GM11168 (cell line): ENCODE results near the gene TRIM73.
"Not testable (repeated sequence)": the region's sequence is repeated elsewhere in the genome, so short reads cannot be mapped to it uniquely, and the experiment has no call there.

ENCODE experiments used
- in situ Hi-C: fragments of 300-500 bp; cut with MboI; formaldehyde crosslinking; loops from one replicate; pipeline ENCODE4 v1.12.0; 2022; ENCODE audit warnings: low sequenced_read_pairs; ENCODE audit not compliant: unreplicated experiment

Gene TRIM73

DNA sequence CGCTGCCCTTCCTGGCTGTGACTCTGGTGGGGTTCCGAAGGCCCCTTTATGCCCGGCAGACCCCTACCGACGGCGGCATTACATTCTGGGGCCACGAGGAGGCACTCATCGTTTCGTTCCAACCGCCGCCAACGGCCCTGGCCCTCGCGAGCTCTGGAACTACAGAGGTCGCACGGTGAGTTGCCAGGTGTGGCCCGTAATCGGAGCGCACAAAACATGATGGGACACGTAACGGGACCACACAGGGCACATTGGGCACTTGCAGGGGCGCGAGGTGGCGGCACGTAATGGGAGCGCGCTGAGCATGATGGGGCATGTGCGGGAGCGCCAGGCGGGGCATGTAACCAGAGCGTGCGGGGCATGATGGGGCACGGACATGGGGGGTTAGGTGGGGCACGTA, at the start of gene TRIM73:
TRIM73 (plus strand) TSS at position 301 of the 400 bp plus-strand sequence. CDS start 3,305 bp downstream, outside the sequence.
- in situ Hi-C loops = not testable (repeated sequence)

DNA sequence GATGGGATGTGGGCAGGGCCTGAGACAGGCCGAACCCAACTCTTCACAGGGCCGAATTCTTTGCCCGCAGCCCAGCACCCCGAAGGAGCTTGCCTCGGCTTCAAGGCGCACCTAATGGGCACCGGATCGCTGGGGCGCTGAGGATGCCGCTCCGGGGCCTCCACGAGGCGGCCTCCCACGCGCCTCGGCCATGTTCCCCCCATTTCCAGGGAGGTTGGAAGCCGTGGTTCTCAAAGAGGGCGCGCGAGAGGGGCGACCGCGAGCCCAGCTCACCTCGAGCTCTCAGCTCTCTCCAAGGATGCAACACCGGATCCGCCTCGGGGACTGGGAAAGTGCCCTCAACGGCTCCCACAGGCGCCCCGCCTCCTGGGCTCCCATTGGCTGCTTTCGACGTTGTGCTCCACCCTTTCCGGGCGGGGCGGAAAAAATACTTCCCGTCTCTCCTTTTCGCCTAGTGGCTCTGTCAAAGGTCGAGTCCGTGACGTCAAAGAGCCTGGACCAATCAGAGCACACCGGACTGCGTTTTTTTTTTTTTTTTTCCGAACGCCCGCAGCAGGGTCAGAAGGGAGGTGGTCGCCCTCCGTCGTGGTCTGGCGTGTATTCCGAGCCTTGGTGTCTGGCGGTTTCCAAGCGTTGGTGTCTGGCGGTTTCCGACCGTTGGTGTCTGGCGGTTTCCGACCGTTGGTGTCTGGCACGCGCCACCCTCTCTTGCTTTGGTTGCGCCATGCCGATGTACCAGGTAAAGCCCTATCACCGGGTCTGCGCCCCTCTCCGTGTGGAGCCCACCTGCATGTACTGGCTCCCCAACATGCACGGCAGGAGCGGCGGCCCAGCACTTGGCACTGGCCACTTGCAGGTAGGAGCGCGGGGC, 36.5 kb upstream of the TRIM73 start:
- in situ Hi-C loops = not testable (repeated sequence)

DNA sequence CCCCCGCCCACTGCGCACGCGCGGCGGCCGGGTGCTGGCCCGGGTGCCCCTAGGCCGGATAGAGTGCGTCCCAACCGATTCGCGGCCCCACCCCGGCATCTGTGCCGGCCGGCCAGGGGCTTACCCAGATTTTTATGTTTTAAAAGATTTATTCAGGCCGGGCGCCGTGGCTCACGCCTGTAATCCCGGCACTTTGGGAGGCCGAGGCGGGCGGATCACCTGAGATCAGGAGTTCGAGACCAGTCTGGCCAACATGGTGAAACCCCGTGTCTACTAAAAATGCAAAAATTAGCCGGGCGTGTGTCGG, 35.9 kb upstream of the TRIM73 start:
- in situ Hi-C loops = not testable (repeated sequence)

DNA sequence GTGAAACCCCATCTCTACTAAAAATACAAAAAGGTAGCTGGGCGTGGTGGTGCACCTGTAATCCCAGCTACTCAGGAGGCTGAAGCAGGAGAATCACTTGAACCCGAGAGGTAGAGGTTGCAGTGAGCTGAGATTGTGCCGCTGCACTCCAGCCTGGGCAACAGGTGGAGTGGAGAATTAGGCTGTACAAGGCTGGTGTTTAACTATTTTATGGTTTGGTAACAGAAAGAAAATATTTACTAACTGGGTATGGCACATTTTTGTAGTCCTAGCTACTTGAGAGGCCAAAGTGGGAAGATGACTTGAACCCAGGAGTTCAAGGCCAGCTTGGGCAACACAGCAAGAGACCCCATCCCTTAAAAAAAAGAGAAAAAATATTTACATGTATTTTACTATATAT, 31.4 kb upstream of the TRIM73 start:
- in situ Hi-C loops = not testable (repeated sequence)

DNA sequence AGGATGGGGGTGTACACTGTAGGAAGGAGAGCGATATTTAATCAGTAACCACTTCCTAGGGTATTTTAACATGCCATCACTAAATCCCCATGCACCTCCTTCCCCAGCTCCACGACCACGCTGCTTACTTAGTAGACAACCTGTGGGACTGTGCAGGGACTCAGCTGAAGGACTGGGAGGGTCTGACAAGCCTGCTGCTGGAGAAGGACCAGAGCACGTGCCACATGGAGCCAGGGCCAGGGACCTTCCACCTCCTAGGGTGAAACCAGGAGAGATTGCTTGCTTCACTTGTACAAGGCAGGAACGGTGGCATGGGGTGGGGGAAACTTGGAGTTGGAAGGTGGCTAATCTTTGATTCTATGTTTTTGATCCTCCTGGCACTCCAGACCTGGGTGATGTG, 28.8 kb upstream of the TRIM73 start:
- in situ Hi-C loops = not testable (repeated sequence)

DNA sequence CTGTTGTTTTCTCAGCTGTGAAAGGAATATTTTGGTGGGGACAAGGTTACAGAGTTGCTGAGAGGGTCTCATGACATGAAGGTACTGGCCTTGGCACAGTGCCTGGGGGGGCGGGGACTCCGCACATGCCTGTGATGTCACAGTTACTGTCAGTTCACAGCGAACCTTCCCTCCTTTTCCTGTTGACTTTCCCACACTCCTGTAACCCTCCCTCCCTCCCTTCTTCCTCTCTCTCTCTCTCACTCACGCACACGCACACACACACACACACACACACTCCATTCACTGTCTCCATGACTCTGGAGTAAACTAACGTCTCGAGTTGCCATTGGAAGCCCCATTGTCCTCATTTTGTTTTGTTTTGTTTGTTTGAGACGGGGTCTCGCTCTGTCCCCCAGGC, 28.1 kb upstream of the TRIM73 start:
- in situ Hi-C loops = not testable (repeated sequence)

DNA sequence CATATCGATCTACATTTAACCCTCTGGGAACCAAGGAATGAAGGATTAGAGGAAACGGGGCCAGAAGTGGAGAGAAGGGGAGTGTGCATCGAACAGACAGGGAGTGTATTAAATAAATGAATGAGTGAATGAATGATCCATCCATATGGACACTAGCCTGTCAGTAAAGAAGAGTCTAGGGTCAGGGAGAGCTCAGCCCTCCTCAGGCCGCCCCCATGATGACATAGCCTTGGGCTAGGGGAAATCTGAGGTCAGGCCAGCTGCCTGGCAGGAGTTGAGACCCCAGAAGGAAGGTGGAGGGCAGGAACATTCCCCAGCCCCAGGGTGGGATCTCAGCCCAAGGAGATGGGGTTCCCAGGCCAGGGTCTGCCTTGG, 21.3 kb upstream of the TRIM73 start:
- in situ Hi-C loops = not testable (repeated sequence)

DNA sequence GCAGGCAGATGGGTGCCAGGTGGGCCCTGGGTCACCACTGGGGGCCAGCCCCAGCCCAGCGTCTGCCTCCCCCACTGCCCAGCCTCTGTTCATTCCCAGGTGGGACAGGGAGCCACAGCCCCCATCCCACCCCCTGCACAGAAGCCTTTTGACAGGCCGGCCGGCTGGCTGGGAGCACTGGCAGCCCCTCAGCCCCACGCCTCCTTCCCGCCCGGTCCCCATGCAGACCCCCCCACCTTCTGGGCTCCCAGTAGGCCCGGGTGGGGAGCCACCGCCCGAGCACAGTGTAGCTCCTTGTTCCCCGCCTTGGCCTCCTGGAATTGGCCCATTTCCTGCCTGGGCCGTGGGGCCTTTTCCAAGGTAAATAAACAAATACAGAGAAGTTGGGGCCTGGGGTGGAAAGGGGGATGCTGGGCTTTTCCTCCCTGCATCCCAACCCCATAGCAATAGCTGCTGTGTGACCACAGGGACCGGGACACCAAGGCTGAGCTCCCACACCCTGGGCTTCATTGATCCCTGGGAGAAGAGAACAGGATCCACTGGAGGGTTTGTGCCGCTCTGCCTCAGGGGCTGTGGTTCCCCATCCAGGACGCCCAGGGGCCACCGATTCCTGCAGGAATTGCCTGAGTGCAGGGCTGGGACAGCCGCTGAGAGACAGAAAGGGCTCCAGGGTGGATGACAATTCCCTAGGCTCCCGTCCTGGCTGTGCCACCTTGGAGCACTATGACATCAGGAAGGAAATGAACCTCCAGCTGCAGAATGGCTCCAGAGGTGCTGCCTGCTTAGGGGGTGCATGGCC, 20.7 kb upstream of the TRIM73 start:
- in situ Hi-C loops = not testable (repeated sequence)

DNA sequence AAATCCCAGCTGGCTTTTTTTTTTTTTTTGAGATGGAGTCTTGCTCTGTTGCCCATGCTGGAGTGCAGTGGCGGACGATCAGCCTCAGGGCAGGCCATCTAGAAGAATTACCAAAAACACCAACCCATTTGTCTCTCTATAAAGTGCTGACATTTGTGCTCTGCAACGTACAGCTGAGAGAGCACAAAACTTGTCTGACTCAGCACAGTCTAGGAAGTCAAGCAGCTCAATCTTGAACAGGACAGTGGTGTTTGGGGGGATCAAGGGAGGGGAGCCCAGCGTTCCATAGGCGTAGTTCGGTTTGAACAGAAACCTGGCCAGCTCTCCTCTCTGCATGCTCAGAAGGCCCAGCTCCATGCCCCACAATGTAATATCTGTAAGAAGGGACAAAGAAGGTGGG, 2.2 kb upstream of the TRIM73 start:
- in situ Hi-C loops = not testable (repeated sequence)

DNA sequence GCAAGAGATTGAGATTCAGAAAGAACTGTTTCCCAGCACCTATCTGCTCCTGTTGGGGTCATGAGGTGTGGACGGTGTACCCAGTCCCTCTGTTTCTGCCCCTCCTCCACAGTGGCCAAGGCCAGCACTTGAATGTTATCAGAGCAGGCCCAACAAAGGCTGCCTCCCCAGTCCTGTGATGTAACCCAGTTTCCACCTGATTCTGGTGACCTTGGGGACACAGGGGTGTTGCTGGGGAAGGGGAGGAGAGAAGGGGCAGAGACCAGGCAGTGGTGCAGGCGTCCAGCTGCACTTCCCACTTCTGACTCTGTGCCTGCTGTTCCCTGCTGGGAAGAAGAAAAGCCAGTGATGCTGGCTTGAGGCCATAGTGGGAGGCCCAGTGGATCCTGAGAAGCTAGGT, 2.4 kb downstream of the TRIM73 start:
- in situ Hi-C loops = not testable (repeated sequence)

DNA sequence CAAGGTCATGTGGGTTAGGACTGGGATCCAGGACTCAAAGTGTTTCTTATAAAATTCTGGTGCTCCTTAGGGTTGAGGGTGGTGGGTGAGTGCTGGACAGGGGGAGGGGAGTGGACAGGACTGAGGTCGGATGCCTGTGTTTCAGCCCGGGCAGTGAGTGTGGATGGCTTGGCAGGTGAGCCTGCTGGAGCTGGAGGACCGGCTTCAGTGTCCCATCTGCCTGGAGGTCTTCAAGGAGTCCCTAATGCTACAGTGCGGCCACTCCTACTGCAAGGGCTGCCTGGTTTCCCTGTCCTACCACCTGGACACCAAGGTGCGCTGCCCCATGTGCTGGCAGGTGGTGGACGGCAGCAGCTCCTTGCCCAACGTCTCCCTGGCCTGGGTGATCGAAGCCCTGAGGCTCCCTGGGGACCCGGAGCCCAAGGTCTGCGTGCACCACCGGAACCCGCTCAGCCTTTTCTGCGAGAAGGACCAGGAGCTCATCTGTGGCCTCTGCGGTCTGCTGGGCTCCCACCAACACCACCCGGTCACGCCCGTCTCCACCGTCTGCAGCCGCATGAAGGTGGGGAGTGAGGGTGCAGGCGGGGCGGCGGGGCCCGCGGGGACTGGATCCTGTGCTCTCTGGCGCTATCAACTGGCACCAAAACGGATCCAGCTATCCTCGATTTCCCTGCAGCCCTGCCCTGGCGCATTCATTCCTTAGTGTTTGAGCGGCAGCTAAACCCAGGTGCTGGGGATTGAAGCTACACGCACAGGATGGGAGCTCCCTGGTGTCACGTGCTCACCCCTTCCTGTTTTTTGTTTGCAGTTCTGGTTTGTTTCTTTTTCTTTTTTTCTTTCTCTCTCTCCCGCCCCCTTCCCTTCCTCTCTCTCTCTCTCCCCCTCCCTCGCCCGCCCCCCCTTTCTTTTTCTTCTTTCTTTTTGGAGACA, 3.6 kb downstream of the TRIM73 start:
- in situ Hi-C loops = not testable (repeated sequence)

DNA sequence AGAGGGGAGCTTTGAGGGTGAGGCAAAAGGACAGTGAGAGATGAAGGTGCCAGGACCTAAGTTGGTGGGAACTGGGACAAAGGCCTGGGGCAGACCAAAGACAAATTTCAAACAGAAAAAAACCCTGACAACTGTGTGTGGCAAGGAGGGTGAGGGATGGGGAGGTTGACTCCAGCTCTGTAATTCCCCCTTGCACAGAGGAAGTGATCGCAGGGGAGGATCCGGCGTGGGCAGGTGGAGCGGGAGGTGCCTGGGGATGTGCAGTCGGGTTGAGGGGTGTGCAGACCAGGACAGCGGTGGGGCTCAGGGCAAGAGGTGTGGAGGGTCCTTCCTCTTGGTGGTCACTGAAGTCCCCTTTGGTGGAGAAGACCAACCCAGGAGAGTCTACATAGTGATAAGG, 5.1 kb downstream of the TRIM73 start:
- in situ Hi-C loops = not testable (repeated sequence)

DNA sequence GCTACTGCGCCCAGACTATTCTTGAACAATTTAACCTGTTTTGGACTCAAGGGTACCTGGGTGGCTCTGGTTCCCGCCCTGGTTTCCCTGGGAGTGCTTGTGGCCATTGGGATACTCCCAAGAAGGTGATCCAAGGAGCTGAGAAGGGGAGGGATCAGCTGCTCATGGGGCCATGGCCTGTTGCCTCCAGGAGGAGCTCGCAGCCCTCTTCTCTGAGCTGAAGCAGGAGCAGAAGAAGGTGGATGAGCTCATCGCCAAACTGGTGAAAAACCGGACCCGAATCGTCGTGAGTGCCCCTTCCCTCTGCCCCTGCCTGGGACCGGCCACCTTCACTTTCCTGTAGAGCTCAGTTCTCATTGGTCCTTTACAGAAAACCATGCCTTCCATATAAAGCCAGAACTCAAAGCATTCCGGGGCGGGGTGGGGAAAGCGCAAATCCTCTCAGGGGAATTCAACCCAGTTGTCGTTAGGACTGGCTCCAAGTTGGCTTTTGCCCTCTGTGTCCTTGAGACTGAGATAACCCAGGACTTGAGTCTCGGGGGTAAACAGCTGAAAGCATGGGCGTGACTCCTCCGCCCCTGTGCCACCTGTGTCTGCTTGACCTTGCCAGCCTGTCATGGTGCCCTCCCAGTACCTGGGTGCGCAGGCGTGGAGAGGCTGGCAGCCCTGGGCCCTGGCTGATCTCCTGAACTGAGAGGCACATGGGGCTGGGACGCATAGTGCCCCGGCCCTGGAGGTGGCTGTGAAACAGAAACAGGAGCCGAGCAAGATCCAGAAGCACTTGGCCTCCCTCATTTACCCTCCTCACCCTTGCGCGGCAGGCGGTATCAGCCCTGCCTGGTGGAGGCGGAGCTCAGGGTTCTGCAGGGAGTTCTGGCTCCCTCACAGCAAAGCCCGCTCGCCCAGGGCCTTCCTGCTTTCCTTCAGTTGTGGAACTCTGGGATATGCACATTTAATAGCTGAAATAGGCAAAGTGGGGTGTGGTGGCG, 8.3 kb downstream of the TRIM73 start:
- in situ Hi-C loops = not testable (repeated sequence)

DNA sequence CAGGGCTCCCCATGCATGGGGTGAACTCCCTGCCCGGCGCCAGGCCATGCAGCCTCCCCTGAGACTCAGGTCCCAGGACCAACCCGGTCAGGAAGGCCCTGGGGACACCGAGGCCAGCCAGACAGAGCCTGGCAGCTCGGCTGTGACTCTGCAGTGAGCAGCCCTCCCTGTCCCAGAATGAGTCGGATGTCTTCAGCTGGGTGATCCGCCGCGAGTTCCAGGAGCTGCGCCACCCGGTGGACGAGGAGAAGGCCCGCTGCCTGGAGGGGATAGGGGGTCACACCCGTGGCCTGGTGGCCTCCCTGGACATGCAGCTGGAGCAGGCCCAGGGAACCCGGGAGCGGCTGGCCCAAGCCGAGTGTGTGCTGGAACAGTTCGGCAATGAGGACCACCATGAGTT, 9.2 kb downstream of the TRIM73 start:
- in situ Hi-C loops = not testable (repeated sequence)

DNA sequence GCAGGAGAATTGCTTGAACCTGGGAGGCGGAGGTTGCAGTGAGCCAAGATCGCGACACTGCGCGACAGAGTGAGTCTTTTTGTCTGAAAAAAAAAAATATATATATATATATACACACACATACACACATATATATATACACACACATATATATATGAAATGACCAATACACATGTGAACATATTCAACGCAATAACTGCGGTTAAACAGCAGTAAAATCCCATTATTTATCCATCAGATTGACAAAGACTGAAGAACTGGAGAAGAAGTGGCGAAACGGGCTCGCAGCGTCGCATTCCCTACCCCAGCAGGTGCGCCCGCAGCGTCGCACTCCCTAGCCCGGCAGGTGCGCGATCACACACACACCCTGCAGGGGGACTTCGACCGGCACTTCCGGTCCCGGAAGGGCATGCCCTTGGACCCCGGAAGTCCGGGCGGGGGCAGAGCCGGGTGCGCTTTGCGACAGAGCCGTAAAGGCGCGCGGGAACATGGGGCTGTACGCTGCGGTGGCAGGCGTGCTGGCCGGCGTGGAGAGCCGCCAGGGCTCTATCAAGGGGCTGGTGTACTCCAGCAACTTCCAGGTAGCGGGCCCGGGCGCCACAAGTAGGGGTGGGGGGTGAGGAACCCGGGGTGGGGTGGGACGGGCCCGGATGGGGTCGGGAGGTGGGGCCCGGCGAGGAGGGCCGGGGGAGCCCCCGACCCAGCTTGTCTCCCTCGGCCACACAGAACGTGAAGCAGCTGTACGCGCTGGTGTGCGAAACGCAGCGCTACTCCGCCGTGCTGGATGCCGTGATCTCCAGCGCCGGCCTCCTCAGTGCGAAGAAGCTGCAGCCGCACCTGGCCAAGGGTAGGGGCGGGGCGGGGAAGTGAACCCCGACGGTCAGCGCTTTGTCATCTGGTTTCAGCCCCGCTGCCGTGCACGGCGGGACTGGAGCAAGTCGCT, 14.7 kb downstream of the TRIM73 start:
- in situ Hi-C loops = not testable (repeated sequence)

DNA sequence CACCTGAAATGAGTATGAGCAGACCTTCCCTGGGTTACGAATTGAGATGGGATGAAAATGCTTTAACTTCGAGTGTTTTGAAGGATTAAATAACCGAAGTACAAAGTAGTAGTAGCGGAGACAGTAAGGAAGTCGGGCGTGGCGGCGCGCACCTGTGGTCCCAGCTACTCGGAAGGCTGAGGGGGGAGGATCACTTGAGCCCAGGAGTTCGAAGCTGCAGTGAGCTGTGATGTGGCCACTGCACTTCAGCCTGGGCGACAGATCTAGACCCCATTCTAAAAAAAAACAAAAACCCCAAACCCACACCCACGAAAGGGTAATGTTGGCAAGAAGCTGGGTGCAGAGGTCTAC, 15.4 kb downstream of the TRIM73 start:
- in situ Hi-C loops = not testable (repeated sequence)

DNA sequence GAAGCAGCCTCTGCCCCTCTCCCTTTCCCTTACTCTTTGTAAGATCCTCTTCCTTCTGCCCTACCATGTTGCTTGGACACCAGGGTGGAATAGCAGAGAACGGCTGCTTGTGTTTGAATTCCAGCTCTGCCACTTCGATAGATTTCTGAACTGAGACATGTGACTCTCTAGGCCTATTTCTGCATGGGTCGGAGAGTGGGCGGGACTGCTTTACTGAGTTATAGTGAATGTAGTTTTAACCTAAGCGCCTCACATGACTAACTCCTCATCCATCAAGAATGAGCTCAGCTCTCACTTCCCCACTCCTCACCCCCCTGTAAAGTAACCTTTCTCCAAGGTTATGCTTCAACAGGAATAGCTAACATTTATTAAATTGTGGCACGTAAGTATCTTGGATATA, 18.8 kb downstream of the TRIM73 start:
- in situ Hi-C loops = not testable (repeated sequence)

DNA sequence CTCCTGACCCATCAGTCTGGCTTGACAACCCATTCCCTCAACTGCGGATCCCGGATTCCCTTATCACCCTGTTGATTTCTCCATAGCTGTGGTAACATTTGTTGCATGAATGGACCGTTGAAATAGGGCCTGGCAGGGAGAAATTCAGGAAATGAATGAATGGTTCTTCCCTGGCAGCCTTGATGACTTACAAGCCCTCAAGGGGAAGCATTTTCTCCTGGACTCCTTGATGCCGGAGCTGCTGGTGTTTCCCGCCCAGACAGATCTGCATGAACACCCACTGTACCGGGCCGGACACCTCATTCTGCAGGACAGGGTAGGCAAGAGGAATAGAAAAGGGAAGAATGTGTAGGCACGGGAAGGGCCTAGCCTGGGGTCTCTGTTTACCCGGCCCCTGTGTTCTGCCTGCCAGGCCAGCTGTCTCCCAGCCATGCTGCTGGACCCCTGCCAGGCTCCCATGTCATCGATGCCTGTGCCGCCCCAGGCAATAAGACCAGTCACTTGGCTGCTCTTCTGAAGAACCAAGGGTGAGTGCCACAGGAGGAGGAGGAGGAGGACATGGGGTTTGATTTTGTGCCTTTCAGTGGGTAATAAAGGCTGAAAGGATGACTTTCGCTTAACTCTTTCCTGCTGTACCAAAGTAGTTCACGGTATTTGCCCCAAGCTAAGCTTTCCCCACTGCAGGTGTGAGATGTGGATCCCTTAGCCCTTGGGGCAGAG, 19.4 kb downstream of the TRIM73 start:
- in situ Hi-C loops = not testable (repeated sequence)
